ENCODE data around the gene NEUROD2. TPM values are rescaled to one million over a fixed set of nuclear protein-coding genes. Genes with fewer than 3 reads are reported as not detected.

The NEUROD2 gene
- total RNA-seq, 4 donors from 2014 or later = not detected

- peaks cover 46% of the 10 kb centered on the region for H3K27me3 ChIP-seq
- intact Hi-C loops (cut with DNase I) = no loop called here
- 10% methylated on average over 20 to 22 of the region's 22 CpGs for WGBS, 2 donors
- TF ChIP-seq POLR2A (IDR thresholded peaks at IDR 0.05) = no peak
- TF ChIP-seq, protein P1, sequence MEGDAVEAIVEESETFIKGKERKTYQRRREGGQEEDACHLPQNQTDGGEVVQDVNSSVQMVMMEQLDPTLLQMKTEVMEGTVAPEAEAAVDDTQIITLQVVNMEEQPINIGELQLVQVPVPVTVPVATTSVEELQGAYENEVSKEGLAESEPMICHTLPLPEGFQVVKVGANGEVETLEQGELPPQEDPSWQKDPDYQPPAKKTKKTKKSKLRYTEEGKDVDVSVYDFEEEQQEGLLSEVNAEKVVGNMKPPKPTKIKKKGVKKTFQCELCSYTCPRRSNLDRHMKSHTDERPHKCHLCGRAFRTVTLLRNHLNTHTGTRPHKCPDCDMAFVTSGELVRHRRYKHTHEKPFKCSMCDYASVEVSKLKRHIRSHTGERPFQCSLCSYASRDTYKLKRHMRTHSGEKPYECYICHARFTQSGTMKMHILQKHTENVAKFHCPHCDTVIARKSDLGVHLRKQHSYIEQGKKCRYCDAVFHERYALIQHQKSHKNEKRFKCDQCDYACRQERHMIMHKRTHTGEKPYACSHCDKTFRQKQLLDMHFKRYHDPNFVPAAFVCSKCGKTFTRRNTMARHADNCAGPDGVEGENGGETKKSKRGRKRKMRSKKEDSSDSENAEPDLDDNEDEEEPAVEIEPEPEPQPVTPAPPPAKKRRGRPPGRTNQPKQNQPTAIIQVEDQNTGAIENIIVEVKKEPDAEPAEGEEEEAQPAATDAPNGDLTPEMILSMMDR (IDR thresholded peaks at IDR 0.05) = no peak
- no peaks in the 10 kb centered on the region for H3K9me3 ChIP-seq
- H3K36me3 ChIP-seq = no peaks in the 10 kb centered on the region
- no peak overlapping the region for H3K27ac ChIP-seq
- H3K4me1 ChIP-seq = peaks cover 0 to 15% of the 10 kb centered on the region in 2 donors
- no peak for DNase-seq
- no peak overlapping the region for H3K4me3 ChIP-seq (replicated peaks in 1 of 3)
Measured at GRCh38 chr17:39597372-39598046, 10.2 kb downstream of the NEUROD2 start.

DNA sequence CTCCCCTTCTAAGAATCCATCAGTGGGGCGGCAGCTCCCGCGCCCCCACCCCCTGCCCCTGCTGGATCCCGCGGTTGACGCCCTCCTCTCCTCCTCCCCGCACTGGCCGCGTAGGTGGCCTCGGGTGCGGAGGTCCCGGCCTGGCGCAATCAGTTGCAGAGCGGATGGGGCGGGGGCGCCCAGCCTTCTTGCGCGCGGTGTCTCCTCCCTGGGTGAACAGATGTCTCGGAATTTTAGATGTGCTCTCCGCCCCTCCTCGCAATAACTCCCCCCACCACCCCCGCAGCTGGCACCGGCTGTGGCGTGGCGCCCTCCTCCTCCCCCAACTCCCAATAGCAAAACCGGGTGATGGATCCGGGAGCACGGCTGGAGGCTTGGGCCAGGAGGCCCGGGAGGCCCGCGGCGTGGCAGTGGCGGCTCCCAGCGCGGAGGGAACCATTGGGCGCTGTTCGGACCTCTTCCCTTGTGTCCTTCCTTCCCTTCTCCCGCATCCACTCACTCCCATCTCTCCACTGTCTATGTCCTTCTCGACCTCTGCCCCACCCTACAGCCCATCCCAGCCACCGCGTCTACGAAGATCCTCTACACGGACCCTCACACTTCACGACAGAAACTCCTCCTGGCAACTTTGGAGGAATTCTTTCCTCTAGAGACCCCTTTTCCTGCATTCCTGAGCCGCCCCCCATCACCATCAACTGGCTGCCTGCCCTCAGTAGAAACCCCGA, 11.0 kb downstream of the NEUROD2 start:
- no peak for TF ChIP-seq POLR2A (IDR thresholded peaks at IDR 0.05)
- TF ChIP-seq, protein P1 (IDR thresholded peaks at IDR 0.05) = no peak
- peaks cover 0 to 15% of the 10 kb centered on the region in 2 donors for H3K4me1 ChIP-seq
- no peak for DNase-seq
- H3K9me3 ChIP-seq = no peaks in the 10 kb centered on the region
- H3K27ac ChIP-seq = no peak overlapping the region
- H3K4me3 ChIP-seq (replicated peaks in 1 of 3) = no peak overlapping the region
- H3K36me3 ChIP-seq = no peaks in the 10 kb centered on the region
- peaks cover 46% of the 10 kb centered on the region for H3K27me3 ChIP-seq
- 2% methylated on average over 19 to 33 of the region's 47 CpGs for WGBS, 2 donors
- intact Hi-C loops (cut with DNase I) = no loop called here

DNA sequence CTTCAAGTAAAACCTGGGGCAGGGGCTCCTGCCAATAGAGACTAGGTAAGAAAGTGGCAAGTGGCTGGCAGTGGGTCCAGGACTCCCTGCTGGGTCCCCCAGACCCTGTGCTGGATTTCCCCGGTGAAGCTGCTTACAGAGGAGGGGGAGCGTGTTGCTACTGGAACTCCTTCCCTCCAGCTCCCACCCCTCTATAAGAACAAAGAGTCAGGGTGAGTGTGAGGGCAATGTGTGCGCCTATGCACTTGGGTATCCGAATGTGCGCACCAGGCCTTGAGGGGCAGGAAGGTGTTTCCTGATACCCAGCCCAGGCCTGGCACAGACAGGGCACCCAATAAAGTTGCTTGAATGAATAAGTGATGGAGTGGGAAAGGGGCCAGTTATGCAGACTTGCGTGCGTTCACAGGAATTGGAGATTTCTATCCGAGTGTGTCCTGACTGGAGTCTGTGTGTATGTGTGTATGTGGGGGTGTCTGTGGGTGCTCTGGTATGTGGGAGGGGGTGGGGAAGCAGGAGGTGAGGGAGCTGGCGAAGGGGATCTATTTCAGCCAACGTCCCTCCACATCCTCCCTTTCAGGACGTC, 11.7 kb downstream of the NEUROD2 start:
- no peaks in the 10 kb centered on the region for H3K36me3 ChIP-seq
- intact Hi-C loops (cut with DNase I) = no loop called here
- H3K27me3 ChIP-seq = peaks cover 42% of the 10 kb centered on the region
- no peaks in the 10 kb centered on the region for H3K9me3 ChIP-seq
- no peak for DNase-seq
- peaks cover 0 to 15% of the 10 kb centered on the region in 2 donors for H3K4me1 ChIP-seq
- WGBS, 2 donors = 11 to 15% methylated on average over 8 to 11 of the region's 11 CpGs
- no peak overlapping the region for H3K27ac ChIP-seq
- no peak overlapping the region for H3K4me3 ChIP-seq (replicated peaks in 1 of 3)
- TF ChIP-seq, protein P1 (IDR thresholded peaks at IDR 0.05) = no peak
- TF ChIP-seq POLR2A (IDR thresholded peaks at IDR 0.05) = no peak

DNA sequence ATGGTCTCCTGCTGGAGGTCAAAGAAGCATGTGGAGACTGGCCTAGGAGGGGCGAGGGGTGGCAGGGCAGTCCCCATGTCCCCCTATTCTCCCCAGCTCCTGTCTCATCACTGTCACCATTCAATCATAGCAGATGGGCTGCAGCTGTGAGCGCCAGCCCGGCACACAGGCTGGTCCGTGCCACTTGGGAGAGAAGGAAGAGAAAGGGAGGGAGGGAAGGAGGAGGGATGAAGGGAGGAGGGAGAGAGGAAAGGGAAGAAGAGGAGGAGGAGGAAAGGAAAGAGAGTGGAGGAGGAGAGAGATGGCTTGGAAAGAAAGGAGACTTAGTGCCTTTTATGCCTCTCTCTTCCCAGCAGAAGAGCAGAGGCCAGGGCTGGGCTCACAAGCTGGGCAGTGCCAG, 12.4 kb downstream of the NEUROD2 start:
- no peaks in the 10 kb centered on the region for H3K9me3 ChIP-seq
- H3K4me3 ChIP-seq (replicated peaks in 1 of 3) = no peak overlapping the region
- H3K27ac ChIP-seq = no peak overlapping the region
- H3K36me3 ChIP-seq = no peaks in the 10 kb centered on the region
- H3K27me3 ChIP-seq = peaks cover 37% of the 10 kb centered on the region
- intact Hi-C loops (cut with DNase I) = no loop called here
- 12 to 22% methylated on average over 4 of the region's 4 CpGs for whole genome bisulfite sequencing, 2 donors
- DNase-seq = no peak
- H3K4me1 ChIP-seq = peaks cover 0 to 15% of the 10 kb centered on the region in 2 donors
- TF ChIP-seq, protein P1 (IDR thresholded peaks at IDR 0.05) = no peak
- no peak for TF ChIP-seq POLR2A (IDR thresholded peaks at IDR 0.05)

DNA sequence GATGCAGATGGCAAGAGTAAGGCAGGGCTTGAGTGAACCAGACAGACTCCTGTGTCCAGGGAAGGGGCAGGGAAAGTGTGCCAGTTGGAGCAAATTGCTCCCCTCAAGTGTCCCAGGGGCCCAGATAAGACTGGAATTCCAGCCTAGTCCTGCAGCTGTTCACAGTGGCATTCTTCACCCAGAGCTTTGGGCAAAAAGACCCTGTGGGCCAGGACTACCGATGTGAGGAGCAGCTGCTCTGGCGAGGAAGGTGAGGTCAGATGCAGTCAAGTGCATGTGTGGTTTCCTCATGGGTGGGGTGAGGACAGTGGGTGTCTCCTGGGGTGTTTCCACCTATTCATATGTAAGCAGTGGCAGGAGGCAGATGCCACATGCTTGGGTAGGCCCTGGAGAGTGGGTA, 14.3 kb downstream of the NEUROD2 start:
- H3K4me3 ChIP-seq (replicated peaks in 1 of 3) = no peak overlapping the region
- no peak for TF ChIP-seq POLR2A (IDR thresholded peaks at IDR 0.05)
- TF ChIP-seq, protein P1 (IDR thresholded peaks at IDR 0.05) = no peak
- intact Hi-C loops (cut with DNase I) = no loop called here
- H3K4me1 ChIP-seq = peaks cover 0 to under 1% of the 10 kb centered on the region in 2 donors
- H3K9me3 ChIP-seq = no peaks in the 10 kb centered on the region
- no peak for DNase-seq
- 81 to 83% methylated on average over 2 of the region's 2 CpGs for WGBS, 2 donors
- no peak overlapping the region for H3K27ac ChIP-seq
- peaks cover 20% of the 10 kb centered on the region for H3K27me3 ChIP-seq
- no peaks in the 10 kb centered on the region for H3K36me3 ChIP-seq

Data from thyroid gland (tissue), 4 donors.